ENCODE data around the gene ADAMTS17. TPM values are rescaled to one million over a fixed set of nuclear protein-coding genes. Genes with fewer than 3 reads are reported as not detected.

ADAMTS17 gene
- total RNA-seq, 1 donor from 2014 or later = 0.47 TPM

DNA sequence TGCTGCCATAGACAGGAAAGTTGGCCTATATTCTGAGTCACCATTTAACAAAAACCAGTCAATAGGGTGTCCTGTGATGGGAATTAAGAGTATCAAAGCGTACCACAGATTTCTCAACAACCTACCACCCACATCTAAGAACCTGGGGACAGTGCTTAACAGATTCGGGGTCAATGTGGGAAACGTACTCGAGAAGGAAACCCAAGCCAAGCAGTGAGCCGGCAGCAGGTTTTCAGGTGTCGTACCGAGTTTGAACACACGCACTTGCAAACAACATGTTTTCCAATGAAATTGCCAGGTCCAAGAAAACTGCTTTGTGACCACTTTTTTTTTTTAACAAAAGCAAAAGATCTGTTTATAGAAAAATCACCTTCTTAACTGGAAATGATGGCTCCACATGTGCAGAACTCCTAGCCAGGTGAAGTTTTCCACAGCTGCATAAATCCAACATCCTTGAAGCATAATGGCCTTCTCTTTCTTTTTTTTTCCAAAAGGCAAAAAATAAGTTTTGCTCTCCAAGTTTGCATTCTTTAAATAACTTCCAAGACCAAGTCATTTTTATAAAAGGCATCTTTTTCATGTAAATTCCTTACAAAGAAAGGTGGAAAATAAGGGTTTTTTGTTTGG is 45.7 kb downstream of the ADAMTS17 start:
- DNase-seq = no peak
- Mint-ChIP-seq H3K27ac (no peak overlapping the region), H3K4me1 (no peaks in the 10 kb centered on the region), H3K9me3 (peaks cover 25% of the 10 kb centered on the region), H3K4me3 (no peak overlapping the region), H3K27me3 (no peaks in the 10 kb centered on the region), H3K36me3 (ENCODE audit: low read depth) (no peaks in the 10 kb centered on the region)
- intact Hi-C loops (cut with micrococcal nuclease) = no loop called here

DNA sequence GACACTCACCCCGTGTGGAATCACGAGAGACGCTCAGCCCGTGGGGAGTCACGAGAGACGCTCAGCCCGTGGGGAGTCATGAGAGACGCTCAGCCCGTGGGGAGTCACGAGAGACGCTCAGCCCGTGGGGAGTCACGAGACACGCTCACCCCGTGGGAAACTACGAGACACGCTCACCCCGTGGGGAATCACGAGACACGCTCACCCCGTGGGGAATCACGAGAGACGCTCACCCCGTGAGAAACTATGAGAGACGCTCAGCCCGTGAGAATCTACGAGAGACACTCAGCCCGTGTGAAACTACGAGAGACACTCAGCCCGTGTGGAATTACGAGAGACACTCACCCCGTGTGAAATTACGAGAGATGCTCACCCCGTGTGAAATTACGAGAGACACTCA is 49.8 kb downstream of the ADAMTS17 start:
- peak; percentile 40 for DNase-seq
- no peak overlapping the region for H3K4me3 Mint-ChIP-seq
- H3K27ac Mint-ChIP-seq = no peak overlapping the region
- peaks cover 33% of the 10 kb centered on the region for H3K9me3 Mint-ChIP-seq
- H3K27me3 Mint-ChIP-seq = peaks cover 6% of the 10 kb centered on the region
- intact Hi-C loops (cut with micrococcal nuclease) = no loop called here
- H3K4me1 Mint-ChIP-seq = no peaks in the 10 kb centered on the region
- no peaks in the 10 kb centered on the region for H3K36me3 Mint-ChIP-seq (ENCODE audit: low read depth)

DNA sequence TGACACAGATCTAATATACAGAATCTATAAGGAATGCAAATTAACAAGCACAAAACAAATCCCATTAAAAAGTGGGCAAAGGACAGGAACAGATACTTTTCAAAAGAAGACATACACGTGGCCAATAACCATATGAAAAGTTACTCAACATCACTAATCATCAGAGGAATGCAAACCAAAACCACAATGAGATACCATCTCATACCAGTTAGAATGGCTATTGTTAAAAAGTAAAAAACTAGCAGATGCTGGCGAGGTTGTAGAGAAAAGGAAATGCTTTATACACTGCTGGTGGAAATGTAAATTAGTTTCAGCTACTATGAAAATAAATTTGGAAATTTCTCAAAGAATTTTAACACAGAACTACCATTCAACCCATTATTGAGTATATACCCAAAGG is 50.7 kb downstream of the ADAMTS17 start:
- intact Hi-C loops (cut with micrococcal nuclease) = no loop called here
- Mint-ChIP-seq H3K4me3 (no peak overlapping the region), H3K27me3 (peaks cover 6% of the 10 kb centered on the region), H3K4me1 (no peaks in the 10 kb centered on the region), H3K36me3 (ENCODE audit: low read depth) (no peaks in the 10 kb centered on the region), H3K27ac (no peak overlapping the region), H3K9me3 (peaks cover 34% of the 10 kb centered on the region)
- no peak for DNase-seq

DNA sequence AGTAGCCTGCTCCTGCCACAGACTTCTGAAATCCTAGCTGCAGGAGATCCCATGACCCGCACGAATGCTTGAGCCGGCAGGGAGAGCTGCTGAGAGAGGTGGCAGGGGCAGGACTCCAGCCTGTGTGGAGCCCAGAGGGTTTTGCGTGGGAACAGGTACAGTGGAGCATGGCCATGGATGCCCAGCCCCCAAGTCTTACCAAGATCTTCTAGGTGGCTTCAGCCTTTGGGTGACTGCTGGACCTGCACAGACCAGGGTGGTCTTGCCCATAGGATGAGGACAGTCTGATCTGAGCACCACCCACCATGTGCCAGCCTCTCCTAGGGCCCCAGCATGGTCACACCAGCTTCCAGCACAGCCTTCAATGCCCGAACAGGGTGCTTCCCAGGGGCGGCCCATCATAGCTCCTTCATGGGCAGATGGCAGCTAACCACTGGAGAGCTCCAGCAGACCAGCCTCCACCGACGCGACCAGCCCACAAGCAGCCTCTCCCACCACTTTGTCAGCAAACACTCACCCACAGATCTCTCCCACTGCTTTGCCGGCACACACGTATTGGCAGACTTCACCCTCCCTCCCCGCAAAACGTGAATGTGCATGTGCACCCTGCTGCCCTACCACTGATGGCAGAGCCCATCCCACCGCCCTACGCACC is 56.0 kb downstream of the ADAMTS17 start:
- Mint-ChIP-seq H3K4me1 (no peaks in the 10 kb centered on the region), H3K9me3 (peaks cover 18% of the 10 kb centered on the region), H3K27me3 (peaks cover 6% of the 10 kb centered on the region), H3K36me3 (ENCODE audit: low read depth) (no peaks in the 10 kb centered on the region), H3K27ac (no peak overlapping the region), H3K4me3 (no peak overlapping the region)
- intact Hi-C loops (cut with micrococcal nuclease) = no loop called here
- DNase-seq = peak; percentile 25

DNA sequence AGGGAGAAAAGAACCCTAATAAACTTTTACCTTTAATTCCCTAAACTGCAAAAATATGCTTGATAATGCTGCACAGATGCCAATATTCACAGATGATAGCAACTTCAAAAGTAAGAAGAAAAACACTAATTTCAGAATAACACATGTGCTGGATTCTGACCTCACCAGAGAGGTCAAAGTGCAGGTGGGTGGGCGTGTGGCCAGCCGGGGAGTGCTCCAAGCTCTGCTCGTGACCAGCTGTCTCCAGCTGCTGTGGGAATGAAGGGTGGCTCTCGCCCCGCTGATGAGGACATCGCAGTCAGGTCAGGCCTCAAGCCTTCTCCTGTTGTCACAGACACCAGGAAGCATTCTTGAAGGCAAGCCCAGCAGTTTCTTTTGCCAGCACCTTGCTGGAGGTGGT is 57.1 kb downstream of the ADAMTS17 start:
- H3K9me3 Mint-ChIP-seq = peaks cover 17% of the 10 kb centered on the region
- peak; percentile 46 for DNase-seq
- H3K4me3 Mint-ChIP-seq = no peak overlapping the region
- no peak overlapping the region for H3K27ac Mint-ChIP-seq
- intact Hi-C loops (cut with micrococcal nuclease) = no loop called here
- no peaks in the 10 kb centered on the region for H3K4me1 Mint-ChIP-seq
- peaks cover 6% of the 10 kb centered on the region for H3K27me3 Mint-ChIP-seq
- H3K36me3 Mint-ChIP-seq (ENCODE audit: low read depth) = no peaks in the 10 kb centered on the region

DNA sequence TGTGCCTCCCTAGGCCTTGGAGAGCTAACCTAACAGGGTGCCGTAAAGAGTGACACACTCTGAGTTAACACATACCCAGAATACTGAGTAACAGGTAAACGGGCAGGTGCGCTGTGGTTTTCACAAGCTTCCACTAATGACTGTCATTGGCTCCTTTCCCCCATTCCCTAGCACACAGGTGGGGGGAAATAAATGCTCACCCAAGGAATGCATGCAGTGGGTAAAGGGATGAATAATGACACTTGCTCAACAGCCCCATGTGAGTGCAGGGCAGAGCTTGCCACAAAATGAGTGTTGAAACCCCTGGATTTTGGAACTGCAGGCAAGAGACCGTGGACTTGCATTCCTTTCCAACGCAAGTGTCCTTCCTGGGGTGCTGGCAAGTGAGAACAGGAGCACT is 57.6 kb downstream of the ADAMTS17 start:
- peak; percentile 28 for DNase-seq
- no peak overlapping the region for H3K27ac Mint-ChIP-seq
- peaks cover 2% of the 10 kb centered on the region for H3K27me3 Mint-ChIP-seq
- no peak overlapping the region for H3K4me3 Mint-ChIP-seq
- intact Hi-C loops (cut with micrococcal nuclease) = no loop called here
- H3K36me3 Mint-ChIP-seq (ENCODE audit: low read depth) = no peaks in the 10 kb centered on the region
- H3K9me3 Mint-ChIP-seq = peaks cover 17% of the 10 kb centered on the region
- no peaks in the 10 kb centered on the region for H3K4me1 Mint-ChIP-seq

DNA sequence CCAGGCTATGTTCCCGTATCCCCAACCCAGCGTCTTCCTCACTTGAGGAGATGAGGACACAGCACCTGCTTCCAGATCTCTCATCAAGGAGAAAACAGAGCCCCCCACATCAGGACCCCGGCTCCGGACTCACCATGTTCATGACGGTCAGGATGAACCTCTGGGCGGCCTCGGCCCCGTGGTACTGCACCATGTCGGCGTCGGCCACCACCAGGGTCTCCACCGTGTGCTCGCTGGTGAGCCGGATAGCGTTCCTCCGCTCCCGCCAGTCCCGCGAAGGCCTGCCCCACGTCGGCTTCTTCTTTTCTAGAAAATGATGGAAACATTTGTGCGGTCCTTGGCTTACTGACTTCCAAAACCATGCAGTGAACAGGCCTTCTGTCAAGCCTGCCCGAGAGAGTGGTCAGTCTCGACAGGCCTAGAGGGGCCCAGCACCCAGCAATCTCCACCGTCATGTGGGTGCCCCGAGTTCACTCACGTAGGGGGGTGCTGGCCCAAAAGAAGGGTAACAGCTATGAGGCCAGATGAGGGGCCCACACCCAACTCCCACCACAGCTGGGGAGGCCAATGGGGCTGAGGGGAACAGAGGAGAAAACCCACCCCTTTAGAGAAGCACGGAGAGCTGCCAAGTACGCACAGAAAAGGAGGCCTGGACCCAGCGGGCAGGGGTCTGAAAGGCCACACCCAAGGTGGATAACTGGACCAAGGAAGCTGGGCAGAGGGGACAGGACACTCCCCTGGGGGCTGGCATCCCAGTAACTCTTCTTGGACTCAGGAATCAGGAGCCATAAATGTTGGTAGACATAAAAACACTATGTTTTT is 60.5 kb downstream of the ADAMTS17 start:
- H3K27ac Mint-ChIP-seq = no peak overlapping the region
- no peaks in the 10 kb centered on the region for H3K36me3 Mint-ChIP-seq (ENCODE audit: low read depth)
- H3K9me3 Mint-ChIP-seq = no peaks in the 10 kb centered on the region
- no peaks in the 10 kb centered on the region for H3K27me3 Mint-ChIP-seq
- intact Hi-C loops (cut with micrococcal nuclease) = no loop called here
- peak; percentile 45 for DNase-seq
- H3K4me1 Mint-ChIP-seq = no peaks in the 10 kb centered on the region
- H3K4me3 Mint-ChIP-seq = no peak overlapping the region

DNA sequence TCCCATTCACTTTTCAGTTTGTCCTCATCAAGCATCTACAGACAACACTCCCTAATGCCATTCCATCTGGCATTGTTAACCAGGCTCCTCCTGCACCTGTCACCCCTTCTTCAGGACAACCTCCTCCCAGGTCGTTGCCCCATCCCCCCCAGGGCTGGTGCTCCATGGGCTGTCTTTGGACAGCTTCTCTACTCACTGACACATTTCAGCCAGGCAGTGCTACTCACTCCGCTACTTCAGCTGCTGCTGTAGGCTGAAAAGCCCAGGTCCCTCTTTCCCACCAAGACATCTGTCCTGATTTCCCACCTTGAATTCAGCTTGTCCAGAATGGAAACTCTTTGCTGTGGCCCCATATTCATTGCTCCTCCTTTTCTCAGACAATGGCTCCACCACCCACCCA is 61.9 kb downstream of the ADAMTS17 start:
- no peaks in the 10 kb centered on the region for H3K27me3 Mint-ChIP-seq
- no peaks in the 10 kb centered on the region for H3K4me1 Mint-ChIP-seq
- H3K27ac Mint-ChIP-seq = no peak overlapping the region
- H3K36me3 Mint-ChIP-seq (ENCODE audit: low read depth) = no peaks in the 10 kb centered on the region
- H3K4me3 Mint-ChIP-seq = no peak overlapping the region
- peaks cover 4% of the 10 kb centered on the region for H3K9me3 Mint-ChIP-seq
- no peak for DNase-seq
- intact Hi-C loops (cut with micrococcal nuclease) = no loop called here

DNA sequence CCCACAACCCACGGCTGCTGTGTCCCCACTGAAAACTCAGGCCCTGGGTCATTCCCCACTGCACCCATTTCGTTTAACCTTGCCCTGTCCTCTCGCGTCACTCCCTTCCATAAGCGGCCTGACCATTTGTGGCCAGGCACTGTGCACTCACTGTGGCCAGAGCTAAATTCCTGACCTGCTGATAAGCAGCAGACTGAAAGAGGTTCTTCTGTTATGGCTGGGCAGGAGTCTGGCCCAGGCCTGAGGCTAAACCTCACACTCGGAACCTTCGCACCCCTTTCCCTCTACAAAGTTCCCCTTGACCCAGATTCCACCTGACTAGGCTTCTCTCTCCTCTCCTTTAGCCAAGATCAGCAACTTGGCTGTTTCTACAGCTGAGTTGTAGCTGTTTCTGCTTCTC is 62.3 kb downstream of the ADAMTS17 start:
- H3K4me3 Mint-ChIP-seq = no peak overlapping the region
- intact Hi-C loops (cut with micrococcal nuclease) = no loop called here

DNA sequence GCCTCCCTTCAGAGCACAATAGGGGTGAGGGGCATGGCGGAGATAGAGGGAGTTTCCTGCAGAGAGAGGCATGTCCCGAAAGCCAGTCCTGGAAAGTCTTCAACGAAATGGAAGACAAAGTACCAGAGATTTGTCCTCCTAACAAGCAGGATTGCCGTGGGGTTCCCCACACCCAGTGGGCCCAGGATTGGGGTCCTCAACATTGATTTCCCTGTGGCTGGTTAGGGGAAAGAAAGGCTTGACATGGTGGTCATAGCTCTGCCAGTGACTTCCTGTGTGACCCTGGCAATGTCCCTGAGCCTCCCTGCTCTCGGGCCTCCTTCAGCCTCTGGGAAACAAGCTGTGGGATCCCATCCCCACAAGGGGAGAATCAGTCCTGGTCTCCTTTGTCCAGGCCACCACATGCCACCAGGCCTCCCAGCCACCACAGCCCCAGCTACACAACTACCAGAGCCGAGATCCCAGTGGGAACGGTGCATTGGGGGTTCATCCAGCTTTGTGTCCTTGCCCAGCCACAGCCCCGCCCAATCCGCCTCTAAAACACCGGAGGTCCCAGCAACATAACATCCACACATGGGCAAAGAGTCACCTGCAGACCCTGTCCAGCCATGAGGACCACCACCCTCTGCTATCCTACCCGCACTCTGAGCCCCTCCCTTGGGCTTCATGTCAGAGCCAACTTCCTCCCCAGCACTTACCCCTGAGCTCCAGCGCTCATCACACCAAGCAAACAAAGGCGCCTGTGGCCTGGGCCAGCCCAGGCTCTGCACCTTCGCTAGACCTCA is 63.0 kb downstream of the ADAMTS17 start:
- intact Hi-C loops (cut with micrococcal nuclease) = no loop called here
- no peaks in the 10 kb centered on the region for H3K27me3 Mint-ChIP-seq
- H3K4me1 Mint-ChIP-seq = no peaks in the 10 kb centered on the region
- no peak overlapping the region for H3K4me3 Mint-ChIP-seq
- no peak for DNase-seq
- no peaks in the 10 kb centered on the region for H3K36me3 Mint-ChIP-seq (ENCODE audit: low read depth)
- peaks cover 5% of the 10 kb centered on the region for H3K9me3 Mint-ChIP-seq
- no peak overlapping the region for H3K27ac Mint-ChIP-seq

More for the DNA sequence above, 62.3 kb downstream of the ADAMTS17 start:
- no peaks in the 10 kb centered on the region for H3K4me1 Mint-ChIP-seq
- H3K27me3 Mint-ChIP-seq = no peaks in the 10 kb centered on the region
- H3K27ac Mint-ChIP-seq = no peak overlapping the region
- no peak for DNase-seq
- H3K9me3 Mint-ChIP-seq = peaks cover 5% of the 10 kb centered on the region
- no peaks in the 10 kb centered on the region for H3K36me3 Mint-ChIP-seq (ENCODE audit: low read depth)

DNA sequence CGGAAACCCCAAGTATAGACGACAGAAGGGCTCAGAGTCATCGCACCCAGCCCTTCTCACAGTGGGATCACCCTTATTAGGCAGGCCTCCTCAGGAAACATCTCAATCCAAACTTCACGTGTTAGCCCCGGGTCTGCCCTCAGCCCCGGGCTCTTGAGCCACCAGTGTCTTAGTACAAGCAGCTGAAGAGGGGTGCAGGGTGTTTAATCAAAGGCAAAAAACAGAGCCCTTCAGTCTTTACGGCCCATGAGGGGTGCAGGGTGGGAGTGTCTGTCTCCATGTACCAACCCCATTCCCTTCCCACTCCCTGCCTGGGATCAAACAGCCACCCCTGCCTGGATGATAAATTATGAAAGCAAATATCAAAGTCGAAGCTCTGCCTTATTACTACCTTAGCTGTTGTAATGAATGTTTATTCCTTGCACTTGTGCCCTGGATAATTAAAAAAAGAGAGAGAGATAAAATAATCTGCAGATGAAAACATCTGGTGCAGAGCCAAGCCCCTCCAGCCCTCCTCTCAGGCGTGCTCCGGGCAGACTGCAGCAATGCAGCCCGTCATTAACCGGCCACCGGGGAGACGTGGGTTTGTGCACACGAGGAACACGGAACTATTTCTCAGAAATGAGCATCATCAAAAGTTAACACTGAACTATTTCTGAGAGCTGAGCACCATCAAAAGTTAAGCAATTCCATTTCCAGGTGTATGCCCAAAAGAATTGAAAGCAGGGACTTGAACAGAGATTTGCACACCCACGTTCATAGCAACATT is 64.5 kb downstream of the ADAMTS17 start:
- H3K27me3 Mint-ChIP-seq = no peaks in the 10 kb centered on the region
- intact Hi-C loops (cut with micrococcal nuclease) = no loop called here
- no peaks in the 10 kb centered on the region for H3K36me3 Mint-ChIP-seq (ENCODE audit: low read depth)
- no peak overlapping the region for H3K27ac Mint-ChIP-seq
- no peaks in the 10 kb centered on the region for H3K4me1 Mint-ChIP-seq
- peaks cover 18% of the 10 kb centered on the region for H3K9me3 Mint-ChIP-seq
- no peak for DNase-seq
- H3K4me3 Mint-ChIP-seq = no peak overlapping the region

DNA sequence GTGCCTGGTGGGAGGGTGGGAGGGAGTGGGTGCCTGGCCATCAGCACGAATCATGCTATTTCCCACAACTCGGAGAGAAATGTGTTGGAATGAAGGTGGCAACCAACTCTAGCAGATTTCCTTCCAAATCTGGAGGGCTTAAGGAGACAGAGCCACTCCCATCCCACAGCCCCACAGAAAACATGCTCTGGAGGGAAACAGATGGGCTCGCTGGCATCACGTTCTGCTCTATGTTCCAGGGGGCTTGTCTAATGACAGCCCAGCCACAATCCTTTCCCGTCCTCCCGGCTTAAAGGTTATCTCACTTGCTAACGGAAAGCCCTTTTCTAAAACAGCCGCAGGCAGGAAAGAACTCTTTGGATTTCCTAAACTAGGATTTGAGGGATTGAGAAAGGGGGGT is 65.3 kb downstream of the ADAMTS17 start:
- intact Hi-C loops (cut with micrococcal nuclease) = no loop called here
- H3K36me3 Mint-ChIP-seq (ENCODE audit: low read depth) = no peaks in the 10 kb centered on the region
- H3K27me3 Mint-ChIP-seq = no peaks in the 10 kb centered on the region
- no peaks in the 10 kb centered on the region for H3K4me1 Mint-ChIP-seq
- H3K27ac Mint-ChIP-seq = no peak overlapping the region
- DNase-seq = no peak
- no peak overlapping the region for H3K4me3 Mint-ChIP-seq
- peaks cover 18% of the 10 kb centered on the region for H3K9me3 Mint-ChIP-seq

DNA sequence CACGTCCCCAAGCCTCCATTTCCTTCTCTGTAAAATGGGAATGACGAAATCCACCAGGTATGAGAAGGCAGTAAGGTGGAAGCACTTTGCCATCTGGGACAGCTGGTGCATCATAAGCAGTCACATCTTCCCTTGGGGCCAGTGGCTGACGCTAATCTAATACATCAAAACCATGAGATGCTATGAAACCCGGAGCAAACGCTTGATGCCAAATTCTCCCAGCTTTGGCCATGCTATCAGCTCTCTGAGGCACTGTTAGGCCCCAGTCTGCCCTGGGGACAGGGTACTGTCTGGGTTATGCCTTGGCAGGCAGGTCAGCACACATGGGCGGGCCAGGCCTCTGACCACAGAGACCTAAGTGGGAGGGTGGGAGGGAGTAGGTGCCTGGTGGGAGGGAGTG is 66.1 kb downstream of the ADAMTS17 start:
- DNase-seq = no peak
- intact Hi-C loops (cut with micrococcal nuclease) = no loop called here
- no peaks in the 10 kb centered on the region for H3K4me1 Mint-ChIP-seq
- H3K36me3 Mint-ChIP-seq (ENCODE audit: low read depth) = no peaks in the 10 kb centered on the region
- H3K27ac Mint-ChIP-seq = no peak overlapping the region
- H3K27me3 Mint-ChIP-seq = no peaks in the 10 kb centered on the region
- no peak overlapping the region for H3K4me3 Mint-ChIP-seq
- peaks cover 21% of the 10 kb centered on the region for H3K9me3 Mint-ChIP-seq

Measured in activated CD4-positive, alpha-beta T cell treated with anti-CD3 and anti-CD28 coated beads, Interleukin-2, amount 10 ng/mL, durations not matched to agents 24 days and 14 days (primary cell).